Loucy (cell line): Measurements from ENCODE around the gene BRICD5.

Experiments used
- CTCF ChIP-seq: fragments of 200-600 bp; sonication (generic); conservative IDR thresholded peaks from 2 replicates; pipeline ENCODE4 v1.5.1; 2014; ENCODE audit warnings: mild to moderate bottlenecking, antibody characterized with exemption, low read length
- EZH2phosphoT487 ChIP-seq: fragments of 200-600 bp; IDR thresholded peaks from 2 replicates; pipeline ENCODE4 v1.6.1; 2018; ENCODE audit warnings: antibody characterized with exemption, mild to moderate bottlenecking, moderate library complexity, borderline replicate concordance

GRCh38 chr16:2214719-2214968 is 4.0 kb upstream of the BRICD5 start, which contains the start of gene PGP:
- TF ChIP-seq CTCF (no peak), EZH2phosphoT487 (no peak)
